ENCODE results near the gene ADGRD2. TPM values are rescaled to one million over a fixed set of nuclear protein-coding genes. Genes with fewer than 3 reads are reported as not detected.

Gene ADGRD2
- total and polyA plus RNA-seq, 2 of the 13 experiments (the other 11 are each of a cell fraction or from before 2014, with no cell fraction given), result not detected

DNA sequence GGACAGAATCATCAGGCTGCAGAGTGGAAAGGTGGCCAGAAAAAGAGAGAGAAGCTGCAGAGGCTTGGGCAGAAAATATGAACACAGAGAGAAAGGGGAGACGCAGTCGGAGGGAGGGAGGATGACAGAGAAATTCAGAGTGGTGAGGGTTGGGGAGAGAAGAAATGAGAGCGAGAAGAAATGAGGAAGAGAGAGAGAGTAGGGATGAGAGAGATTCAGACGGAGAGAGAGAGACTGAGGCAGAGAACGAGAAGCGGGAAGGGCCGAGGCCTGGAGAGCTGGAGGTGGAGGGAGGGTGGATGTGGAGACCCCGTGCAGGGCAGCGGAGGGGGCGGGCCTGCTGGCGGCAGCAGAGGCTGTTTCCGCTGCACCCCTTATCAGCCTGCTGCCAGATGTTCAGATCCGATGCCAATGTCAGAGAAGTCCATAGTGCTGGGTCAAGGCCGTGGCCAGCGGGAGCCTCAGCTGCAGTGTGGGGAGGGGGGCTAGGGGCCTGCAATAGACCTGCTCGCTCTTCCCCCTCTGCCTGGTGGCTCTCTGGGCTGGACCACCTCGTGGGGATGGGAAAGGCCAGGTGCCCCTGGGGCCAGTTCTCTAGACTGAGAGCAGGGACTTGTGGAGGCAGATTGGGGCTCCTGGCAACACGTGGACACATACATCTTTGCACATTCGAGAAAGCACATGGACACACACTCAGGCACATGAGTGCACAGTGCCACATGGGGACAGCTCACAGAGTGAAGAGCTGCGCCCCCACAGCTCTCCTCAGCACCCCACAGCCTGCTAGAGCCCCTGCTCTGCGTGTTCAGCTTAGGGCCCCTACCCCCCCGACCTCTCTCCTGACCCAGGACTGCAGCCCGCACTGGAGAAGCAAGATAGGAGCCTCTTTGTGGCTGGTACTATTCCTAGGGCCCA is 61.9 kb downstream of the ADGRD2 start (continued):
- TF ChIP-seq ZNF609 (CRISPR knock-in tag; IDR thresholded peaks at IDR 0.05; ENCODE audit: borderline replicate concordance) (peak; percentile 86; the same call in 1 of the 2 replicates), MATR3 (CRISPR knock-in tag; IDR thresholded peaks at IDR 0.05) (no peak), ZBTB21 (CRISPR knock-in tag; IDR thresholded peaks at IDR 0.05) (no peak), TAF1 (CRISPR knock-in tag; IDR thresholded peaks at IDR 0.05) (no peak; the same call in 1 of the 2 replicates), ATF3 (CRISPR knock-in tag; IDR thresholded peaks at IDR 0.05) (peak; percentile 43; the same call in 1 of the 2 replicates), HOXA7 (CRISPR knock-in tag; IDR thresholded peaks at IDR 0.05) (no peak), TFE3 (CRISPR knock-in tag; IDR thresholded peaks at IDR 0.05) (no peak; the same call in 1 of the 2 replicates), ARHGAP35 (CRISPR knock-in tag; IDR thresholded peaks at IDR 0.05; ENCODE audit: borderline replicate concordance) (peak; percentile 83), ZSCAN20 (CRISPR knock-in tag; IDR thresholded peaks at IDR 0.05; ENCODE audit: borderline replicate concordance) (no peak), ZNF770 (CRISPR knock-in tag; IDR thresholded peaks at IDR 0.05) (no peak), ZNF264 (CRISPR knock-in tag; IDR thresholded peaks at IDR 0.05) (no peak), TEAD3 (CRISPR knock-in tag; optimal IDR thresholded peaks at IDR 0.05; ENCODE audit: borderline replicate concordance) (peak; percentile 51), ZHX1 (CRISPR knock-in tag; IDR thresholded peaks at IDR 0.05; ENCODE audit: low read depth) (peak; percentile 67; the same call in 1 of the 2 replicates), ZNF550 (CRISPR knock-in tag; IDR thresholded peaks at IDR 0.05; ENCODE audit: borderline replicate concordance) (no peak), ZNF672 (CRISPR knock-in tag; IDR thresholded peaks at IDR 0.05) (no peak), ZNF383 (CRISPR knock-in tag; IDR thresholded peaks at IDR 0.05; ENCODE audit: borderline replicate concordance) (no peak), NFRKB (IDR thresholded peaks at IDR 0.05) (no peak)

Measured in HepG2 (cell line).